ENCODE data around the gene SLC34A1. TPM values are rescaled to one million over a fixed set of nuclear protein-coding genes. Genes with fewer than 3 reads are reported as not detected.

The SLC34A1 gene
- total and polyA plus RNA-seq, 2 of the 4 experiments (the other 2 are of a cell fraction) = not detected

DNA sequence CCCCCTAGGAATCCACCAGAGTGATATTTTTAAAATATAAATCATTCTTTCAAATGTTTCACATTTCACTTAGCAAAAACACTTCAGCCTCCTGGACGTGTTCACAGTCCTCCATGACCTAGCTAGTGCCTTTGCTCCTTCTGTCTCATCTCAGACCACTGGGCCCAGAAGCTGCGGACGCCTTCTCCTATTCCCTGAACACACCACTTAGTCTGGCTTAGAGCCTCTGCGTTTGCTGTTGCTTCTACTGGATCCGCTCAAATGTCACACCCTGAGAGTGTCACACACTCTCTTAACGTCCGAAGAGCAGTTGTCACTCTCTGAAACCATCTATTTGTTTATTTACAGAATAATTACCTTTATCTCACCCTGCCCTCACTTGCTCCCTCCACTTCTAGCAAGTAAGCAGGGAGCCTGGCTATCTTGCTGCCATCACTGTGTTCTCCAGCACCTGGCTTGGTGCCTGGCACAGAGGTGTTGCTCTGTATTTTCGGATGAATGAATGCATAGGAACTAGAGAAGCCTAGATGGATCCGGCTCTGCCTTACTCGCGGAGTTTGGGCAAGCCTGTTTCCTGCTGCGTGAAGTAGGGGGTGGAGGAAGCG is 41.1 kb downstream of the SLC34A1 start:
- Histone ChIP-seq H3K56ac (ENCODE audit: extremely low read depth, insufficient read depth, low read length) (peak overlapping the region; percentile 77), H3K79me1 (ENCODE audit: low read depth in 1 of 2, low read length in 2 of 2) (peaks cover 13 to 40% of the 10 kb centered on the region in 2 experiments), H3K14ac (replicated peaks; ENCODE audit: low read depth, low read length) (peak overlapping the region; percentile 94), H2AK5ac (ENCODE audit: low read depth, low read length) (peak overlapping the region; percentile 93), H3K4me1 (ENCODE audit: control insufficient read depth, insufficient read depth, low read length) (peaks cover 13% of the 10 kb centered on the region), H2BK120ac (ENCODE audit: low read depth, low read length) (peak overlapping the region; percentile 90), H3K4me3 (ENCODE audit: insufficient read depth, low read depth, low read length) (peak overlapping the region; percentile 47), H3K18ac (ENCODE audit: low read depth, low read length) (peak overlapping the region; percentile 75), H4K91ac (ENCODE audit: insufficient read depth, low read depth, low read length) (peak overlapping the region; percentile 96), H4K8ac (ENCODE audit: low read depth in 2 of 2, low read length in 2 of 2) (peak overlapping the region; percentile 95 to 98), H3K9me1 (ENCODE audit: insufficient read depth, low read length) (peaks cover 15% of the 10 kb centered on the region), H3K27me3 (ENCODE audit: control insufficient read depth, insufficient read depth, low read length) (no peaks in the 10 kb centered on the region), H4K5ac (ENCODE audit: low read depth, low read length) (peak overlapping the region; percentile 94), H3K4me2 (ENCODE audit: low read depth, low read length) (peak overlapping the region; percentile 73), H2AFZ (replicated peaks; ENCODE audit: low read length, poor library complexity) (peak overlapping the region; percentile 97), H3K9me3 (ENCODE audit: control insufficient read depth, insufficient read depth, low read length) (no peaks in the 10 kb centered on the region), H3K9ac (ENCODE audit: low read depth, low read length) (peak overlapping the region; percentile 30), H3K36me3 (ENCODE audit: control insufficient read depth, insufficient read depth, low read length) (no peaks in the 10 kb centered on the region), H2BK5ac (ENCODE audit: low read depth, low read length, poor library complexity, severe bottlenecking) (peak overlapping the region; percentile 70), H3K4ac (ENCODE audit: low read depth, low read length) (peak overlapping the region; percentile 97), H2BK15ac (ENCODE audit: low read depth, low read length) (peak overlapping the region; percentile 97), H4K20me1 (ENCODE audit: insufficient read depth, low read length) (peaks cover 21% of the 10 kb centered on the region), H3K23ac (ENCODE audit: low read depth, low read length) (peak overlapping the region; percentile 83), H3K27ac (ENCODE audit: insufficient read depth, low read length) (peak overlapping the region; percentile 85), H2AK9ac (replicated peaks; ENCODE audit: low read depth, low read length, poor library complexity) (peak overlapping the region; percentile 95), H2BK20ac (ENCODE audit: low read depth, low read length) (peak overlapping the region; percentile 84)
- in situ Hi-C loops (cut with MboI; ENCODE audit: low sequenced_read_pairs) (no loop called here), intact Hi-C loops (cut with micrococcal nuclease) (no loop called here), dilution Hi-C loops (cut with HindIII; ENCODE audit: low sequenced_read_pairs, unreplicated experiment) (no loop called here)
- WGBS, 2 experiments (ENCODE audit: extremely low coverage in 2 of 2, insufficient read length in 1 of 2) = 79% methylated on average over 5 of the region's 13 CpGs; no CpG with 5 or more reads in 1 of the 2 experiments
- DNase-seq (no peak), ATAC-seq (ENCODE audit: low read depth) (no peak)
- no peak for TF ChIP-seq RAD21 (IDR thresholded peaks at IDR 0.05; ENCODE audit: low read length)
- no peak for TF ChIP-seq RFX5 (IDR thresholded peaks at IDR 0.05; ENCODE audit: low read depth, low read length)
- no peak for TF ChIP-seq MAZ (IDR thresholded peaks at IDR 0.05; ENCODE audit: borderline replicate concordance, low read depth, low read length)
- no peak for TF ChIP-seq FOS (IDR thresholded peaks at IDR 0.05; ENCODE audit: low read depth, low read length)
- TF ChIP-seq, protein P1, sequence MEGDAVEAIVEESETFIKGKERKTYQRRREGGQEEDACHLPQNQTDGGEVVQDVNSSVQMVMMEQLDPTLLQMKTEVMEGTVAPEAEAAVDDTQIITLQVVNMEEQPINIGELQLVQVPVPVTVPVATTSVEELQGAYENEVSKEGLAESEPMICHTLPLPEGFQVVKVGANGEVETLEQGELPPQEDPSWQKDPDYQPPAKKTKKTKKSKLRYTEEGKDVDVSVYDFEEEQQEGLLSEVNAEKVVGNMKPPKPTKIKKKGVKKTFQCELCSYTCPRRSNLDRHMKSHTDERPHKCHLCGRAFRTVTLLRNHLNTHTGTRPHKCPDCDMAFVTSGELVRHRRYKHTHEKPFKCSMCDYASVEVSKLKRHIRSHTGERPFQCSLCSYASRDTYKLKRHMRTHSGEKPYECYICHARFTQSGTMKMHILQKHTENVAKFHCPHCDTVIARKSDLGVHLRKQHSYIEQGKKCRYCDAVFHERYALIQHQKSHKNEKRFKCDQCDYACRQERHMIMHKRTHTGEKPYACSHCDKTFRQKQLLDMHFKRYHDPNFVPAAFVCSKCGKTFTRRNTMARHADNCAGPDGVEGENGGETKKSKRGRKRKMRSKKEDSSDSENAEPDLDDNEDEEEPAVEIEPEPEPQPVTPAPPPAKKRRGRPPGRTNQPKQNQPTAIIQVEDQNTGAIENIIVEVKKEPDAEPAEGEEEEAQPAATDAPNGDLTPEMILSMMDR (conservative IDR thresholded peaks at IDR 0.05; ENCODE audit: low read depth, low read length) = no peak
- no peak for TF ChIP-seq CEBPB (IDR thresholded peaks at IDR 0.05; ENCODE audit: low read depth, low read length)
- no peak for TF ChIP-seq NFE2L2 (IDR thresholded peaks at IDR 0.05; ENCODE audit: low read depth, low read length)
- no peak for TF ChIP-seq SMC3 (IDR thresholded peaks at IDR 0.05; ENCODE audit: low read depth, low read length)
- no peak for TF ChIP-seq CHD1 (IDR thresholded peaks at IDR 0.05; ENCODE audit: low read depth, low read length)
- no peak for TF ChIP-seq RCOR1 (IDR thresholded peaks at IDR 0.05; ENCODE audit: insufficient replicate concordance, low read length)
- TF ChIP-seq ELK1 (IDR thresholded peaks at IDR 0.05; ENCODE audit: borderline replicate concordance, low read depth, low read length) = no peak
- TF ChIP-seq BHLHE40 (IDR thresholded peaks at IDR 0.05; ENCODE audit: low read depth, low read length) = no peak
- no peak for TF ChIP-seq MXI1 (IDR thresholded peaks at IDR 0.05; ENCODE audit: borderline replicate concordance, low read depth, low read length)
- TF ChIP-seq, protein P2, sequence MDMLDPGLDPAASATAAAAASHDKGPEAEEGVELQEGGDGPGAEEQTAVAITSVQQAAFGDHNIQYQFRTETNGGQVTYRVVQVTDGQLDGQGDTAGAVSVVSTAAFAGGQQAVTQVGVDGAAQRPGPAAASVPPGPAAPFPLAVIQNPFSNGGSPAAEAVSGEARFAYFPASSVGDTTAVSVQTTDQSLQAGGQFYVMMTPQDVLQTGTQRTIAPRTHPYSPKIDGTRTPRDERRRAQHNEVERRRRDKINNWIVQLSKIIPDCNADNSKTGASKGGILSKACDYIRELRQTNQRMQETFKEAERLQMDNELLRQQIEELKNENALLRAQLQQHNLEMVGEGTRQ (IDR thresholded peaks at IDR 0.05; ENCODE audit: low read depth, low read length) = no peak
- no peak for TF ChIP-seq POLR2A (IDR thresholded peaks at IDR 0.05; ENCODE audit: low read depth, low read length)
- no peak for TF ChIP-seq MAFK (IDR thresholded peaks at IDR 0.05; ENCODE audit: low read depth, low read length)
- POLR2A ChIA-PET (ENCODE audit: unreplicated experiment) = interaction anchor here (0.7 kb wide), 1 partner anchor 35 kb away, joined by 3 read pairs; no protein-coding TSS in a partner anchor
- CTCF ChIA-PET = interaction anchor here (3.1 kb wide), 1 partner anchor 22 kb away, joined by 13 read pairs; no protein-coding TSS in a partner anchor
- BruUV-seq (replicated peaks) = no TSS peak

All from IMR-90 (cell line).